IMR-90 (cell line): ENCODE results near the gene EFS. TPM values are rescaled to one million over a fixed set of nuclear protein-coding genes. Genes with fewer than 3 reads are reported as not detected.

Source experiments
- ATAC-seq: fragments of 200-7000 bp; cut with Tn5 transposase; 2 replicates; pipeline ENCODE4 v1.9.1; 2020; ENCODE audit warnings: low read depth, mild to moderate bottlenecking, moderate library complexity
- BruUV-seq: library from RNA; stranded (reverse); fragments of 400-500 nt; replicated peaks from 2 replicates; lab custom pipeline; 2021; lab: Mats Ljungman, UMichigan
- CTCF ChIA-PET: fragments of 300-600 bp; formaldehyde crosslinking; extraction: SDS; loops from one replicate; lab custom pipeline; 2021; ENCODE audit warnings: antibody characterized with exemption; lab: Yijun Ruan, JAX
- POLR2A ChIA-PET: fragments of 300-600 bp; sonication (Branson Sonifier 250); formaldehyde crosslinking; loops from one replicate; lab custom pipeline; 2022; ENCODE audit warnings: antibody characterized with exemption; ENCODE audit not compliant: unreplicated experiment; lab: Charles Lee
- DNase-seq: peaks from one replicate; pipeline ENCODE4 v3.0.0; 2013
- H2AFZ ChIP-seq: replicated peaks from 2 replicates; pipeline ENCODE3; 2013; ENCODE audit warnings: low read length, mild to moderate bottlenecking; ENCODE audit not compliant: poor library complexity
- H2AK5ac ChIP-seq: 2 replicates; pipeline ENCODE4 v1.6.1; 2013; ENCODE audit warnings: low read depth, low read length, inconsistent platforms
- H2AK9ac ChIP-seq: replicated peaks from 2 replicates; pipeline ENCODE3; 2013; ENCODE audit warnings: mild to moderate bottlenecking, low read depth, low read length, moderate library complexity; ENCODE audit not compliant: poor library complexity
- H2BK120ac ChIP-seq: 2 replicates; pipeline ENCODE4 v1.6.1; 2013; ENCODE audit warnings: low read depth, low read length, inconsistent platforms
- H2BK15ac ChIP-seq: 3 replicates; pipeline ENCODE4 v1.6.1; 2013; ENCODE audit warnings: low read depth, low read length, inconsistent platforms
- H2BK20ac ChIP-seq: 2 replicates; pipeline ENCODE4 v1.6.1; 2013; ENCODE audit warnings: low read depth, mild to moderate bottlenecking, inconsistent platforms, low read length, moderate library complexity
- H2BK5ac ChIP-seq: 2 replicates; pipeline ENCODE4 v1.6.1; 2013; ENCODE audit warnings: mild to moderate bottlenecking, low read depth, low read length, inconsistent platforms; ENCODE audit not compliant: poor library complexity, severe bottlenecking
- H3K14ac ChIP-seq: replicated peaks from 2 replicates; pipeline ENCODE4 v1.6.1; 2013; ENCODE audit warnings: low read depth, low read length, inconsistent platforms
- H3K18ac ChIP-seq: 2 replicates; pipeline ENCODE4 v1.6.1; 2013; ENCODE audit warnings: low read depth, low read length, control low read depth
- H3K23ac ChIP-seq: 2 replicates; pipeline ENCODE4 v1.6.1; 2013; ENCODE audit warnings: low read depth, low read length, inconsistent platforms
- H3K27ac ChIP-seq: 2 replicates; pipeline ENCODE4 v1.5.1; 2013; ENCODE audit warnings: mild to moderate bottlenecking, control low read depth, low read length; ENCODE audit not compliant: insufficient read depth
- H3K27me3 ChIP-seq: 2 replicates; pipeline ENCODE4 v1.6.1; 2013; ENCODE audit warnings: low read length; ENCODE audit not compliant: control insufficient read depth, insufficient read depth
- H3K36me3 ChIP-seq: 2 replicates; pipeline ENCODE4 v1.6.1; 2013; ENCODE audit warnings: low read length, mixed read lengths; ENCODE audit not compliant: control insufficient read depth, insufficient read depth
- H3K4ac ChIP-seq: 2 replicates; pipeline ENCODE4 v1.6.1; 2013; ENCODE audit warnings: low read depth, low read length, inconsistent platforms
- H3K4me1 ChIP-seq: 2 replicates; pipeline ENCODE4 v1.6.1; 2013; ENCODE audit warnings: low read length, mixed read lengths; ENCODE audit not compliant: control insufficient read depth, insufficient read depth
- H3K4me2 ChIP-seq: 2 replicates; pipeline ENCODE4 v1.6.1; 2013; ENCODE audit warnings: low read depth, mild to moderate bottlenecking, control low read depth, low read length, moderate library complexity
- H3K4me3 ChIP-seq: 2 replicates; pipeline ENCODE4 v1.5.1; 2013; ENCODE audit warnings: low read depth, mild to moderate bottlenecking, control low read depth, low read length, moderate library complexity; ENCODE audit not compliant: insufficient read depth
- H3K56ac ChIP-seq: 2 replicates; pipeline ENCODE4 v1.6.1; 2013; ENCODE audit warnings: low read length, inconsistent platforms; ENCODE audit not compliant: insufficient read depth; ENCODE audit errors: extremely low read depth
- H3K79me1 ChIP-seq, 2 experiments: 2 replicates each; pipeline ENCODE4 v1.6.1; 2013; ENCODE audit warnings: low read length in 2 of 2, inconsistent platforms in 1 of 2, low read depth in 1 of 2
- H3K9ac ChIP-seq: 2 replicates; pipeline ENCODE4 v1.6.1; 2013; ENCODE audit warnings: low read depth, low read length, control low read depth
- H3K9me1 ChIP-seq: 2 replicates; pipeline ENCODE4 v1.6.1; 2013; ENCODE audit warnings: low read length, inconsistent platforms; ENCODE audit not compliant: insufficient read depth
- H3K9me3 ChIP-seq: 2 replicates; pipeline ENCODE4 v1.6.1; 2013; ENCODE audit warnings: low read length; ENCODE audit not compliant: control insufficient read depth, insufficient read depth
- H4K20me1 ChIP-seq: 2 replicates; pipeline ENCODE4 v1.6.1; 2013; ENCODE audit warnings: low read length, inconsistent platforms; ENCODE audit not compliant: insufficient read depth
- H4K5ac ChIP-seq: 2 replicates; pipeline ENCODE4 v1.6.1; 2013; ENCODE audit warnings: mild to moderate bottlenecking, low read depth, low read length, control low read depth
- H4K8ac ChIP-seq, 2 experiments: 2 replicates each; pipeline ENCODE4 v1.6.1; 2013; ENCODE audit warnings: low read depth in 2 of 2, low read length in 2 of 2, control low read depth in 1 of 2, inconsistent platforms in 1 of 2
- H4K91ac ChIP-seq: 2 replicates; pipeline ENCODE4 v1.6.1; 2013; ENCODE audit warnings: low read depth, low read length, inconsistent platforms; ENCODE audit not compliant: insufficient read depth
- BHLHE40 ChIP-seq: fragments of 150-350 bp; IDR thresholded peaks from 2 replicates; pipeline ENCODE4 v1.6.1; 2016; ENCODE audit warnings: mild to moderate bottlenecking, low read depth, low read length
- CEBPB ChIP-seq: IDR thresholded peaks from 2 replicates; pipeline ENCODE4 v1.6.1; 2012; ENCODE audit warnings: low read depth, low read length, improper control_type of control experiment
- CHD1 ChIP-seq: IDR thresholded peaks from 2 replicates; pipeline ENCODE4 v1.6.1; 2012; ENCODE audit warnings: low read depth, low read length, improper control_type of control experiment
- FOS ChIP-seq: fragments of 150-350 bp; IDR thresholded peaks from 2 replicates; pipeline ENCODE4 v1.6.1; 2016; ENCODE audit warnings: low read depth, low read length
- MAFK ChIP-seq: IDR thresholded peaks from 2 replicates; pipeline ENCODE4 v1.6.1; 2012; ENCODE audit warnings: low read depth, low read length, improper control_type of control experiment
- MAZ ChIP-seq: IDR thresholded peaks from 2 replicates; pipeline ENCODE4 v1.6.1; 2012; ENCODE audit warnings: low read depth, mild to moderate bottlenecking, low read length, improper control_type of control experiment, moderate library complexity, borderline replicate concordance
- MXI1 ChIP-seq: IDR thresholded peaks from 2 replicates; pipeline ENCODE4 v1.6.1; 2012; ENCODE audit warnings: low read depth, mild to moderate bottlenecking, low read length, moderate library complexity, borderline replicate concordance
- NFE2L2 ChIP-seq: fragments of 150-350 bp; IDR thresholded peaks from 2 replicates; pipeline ENCODE4 v1.6.1; 2016; ENCODE audit warnings: low read depth, mild to moderate bottlenecking, low read length
- POLR2A ChIP-seq: IDR thresholded peaks from 2 replicates; pipeline ENCODE4 v1.6.1; 2012; ENCODE audit warnings: mild to moderate bottlenecking, low read depth, low read length
- RCOR1 ChIP-seq: IDR thresholded peaks from 2 replicates; pipeline ENCODE4 v1.6.1; 2012; ENCODE audit warnings: mild to moderate bottlenecking, low read length, improper control_type of control experiment; ENCODE audit not compliant: insufficient replicate concordance
- RFX5 ChIP-seq: IDR thresholded peaks from 2 replicates; pipeline ENCODE4 v1.8.0; 2012; ENCODE audit warnings: low read depth, mild to moderate bottlenecking, low read length, moderate library complexity
- WGBS, 2 experiments: methylation state at CpG; one replicate each; pipeline versions ENCODE4 v1.1.5 to v1.1.7; 2013; ENCODE audit warnings: missing lambda C conversion rate in 2 of 2; ENCODE audit not compliant: insufficient read length in 1 of 2; ENCODE audit errors: extremely low coverage in 2 of 2; 5-methylcytosine and 5-hydroxymethylcytosine counted together
- dilution Hi-C: fragments of 300-500 bp; cut with HindIII; formaldehyde crosslinking; loops from one replicate; pipeline ENCODE4 v1.14.3; 2018; ENCODE audit warnings: low sequenced_read_pairs; ENCODE audit not compliant: unreplicated experiment
- in situ Hi-C: fragments of 300-500 bp; cut with MboI; formaldehyde crosslinking; loops from 3 replicates; pipeline ENCODE4 v1.14.3; 2019; ENCODE audit warnings: low sequenced_read_pairs, inconsistent platforms, mixed read lengths
- intact Hi-C: fragments of 100-400 bp; cut with micrococcal nuclease; formaldehyde crosslinking; loops from 2 replicates; pipeline ENCODE4 v1.10.0; 2022
- polyA plus RNA-seq, 3 experiments: library from polyadenylated mRNA; depleted of rRNA; stranded (reverse); fragments of >200 nt; gene quantifications; 2 replicates each; pipeline ENCODE4 v1.2.3, GENCODE V29; 2012; ENCODE audit warnings: low replicate concordance in 1 of 3
- total RNA-seq: library from RNA; depleted of rRNA; stranded (reverse); fragments of >200 nt; gene quantifications from 2 replicates; pipeline ENCODE4 v1.2.3, GENCODE V29; 2012
- TF ChIP-seq, protein P1 (sequence below): conservative IDR thresholded peaks from 2 replicates; pipeline ENCODE4 v1.5.1; 2012; ENCODE audit warnings: mild to moderate bottlenecking, low read depth, low read length, improper control_type of control experiment

Gene EFS
- total and polyA plus RNA-seq, 2 of the 4 experiments (the other 2 are of a cell fraction), result 2.2 to 11.6 TPM

- Histone ChIP-seq H3K4me3 (no peak overlapping the region), H3K4ac (no peak overlapping the region), H2BK5ac (no peak overlapping the region), H3K23ac (no peak overlapping the region), H2AFZ (no peak overlapping the region), H3K79me1 (no peaks in the 10 kb centered on the region), H3K36me3 (no peaks in the 10 kb centered on the region), H2BK20ac (no peak overlapping the region), H2AK5ac (no peak overlapping the region), H4K20me1 (no peaks in the 10 kb centered on the region), H3K14ac (no peak overlapping the region), H2BK15ac (no peak overlapping the region), H4K91ac (no peak overlapping the region), H3K18ac (no peak overlapping the region), H3K4me2 (no peak overlapping the region), H4K8ac (no peak overlapping the region), H3K9ac (no peak overlapping the region), H2AK9ac (no peak overlapping the region), H3K27me3 (peaks cover 59% of the 10 kb centered on the region), H3K9me3 (no peaks in the 10 kb centered on the region), H3K4me1 (no peaks in the 10 kb centered on the region), H3K56ac (no peak overlapping the region), H3K9me1 (peaks cover 2% of the 10 kb centered on the region; the same call in 1 of the 2 replicates), H3K27ac (no peak overlapping the region), H2BK120ac (no peak overlapping the region), H4K5ac (no peak overlapping the region)
- no peak for DNase-seq
- no TSS peak for BruUV-seq
- dilution Hi-C loops, result no loop called here
- 27% methylated on average over 3 of the region's 4 CpGs; no CpG with 5 or more reads in 1 of the 2 experiments for WGBS, 2 experiments
- intact Hi-C loops, result no loop called here
- ATAC-seq, result no peak
- in situ Hi-C loops, result no loop called here
- ChIA-PET POLR2A (no interaction called here), CTCF (no interaction called here)
- TF ChIP-seq NFE2L2, result no peak
- TF ChIP-seq POLR2A, result no peak
- no peak for TF ChIP-seq RFX5
- TF ChIP-seq, protein P1, sequence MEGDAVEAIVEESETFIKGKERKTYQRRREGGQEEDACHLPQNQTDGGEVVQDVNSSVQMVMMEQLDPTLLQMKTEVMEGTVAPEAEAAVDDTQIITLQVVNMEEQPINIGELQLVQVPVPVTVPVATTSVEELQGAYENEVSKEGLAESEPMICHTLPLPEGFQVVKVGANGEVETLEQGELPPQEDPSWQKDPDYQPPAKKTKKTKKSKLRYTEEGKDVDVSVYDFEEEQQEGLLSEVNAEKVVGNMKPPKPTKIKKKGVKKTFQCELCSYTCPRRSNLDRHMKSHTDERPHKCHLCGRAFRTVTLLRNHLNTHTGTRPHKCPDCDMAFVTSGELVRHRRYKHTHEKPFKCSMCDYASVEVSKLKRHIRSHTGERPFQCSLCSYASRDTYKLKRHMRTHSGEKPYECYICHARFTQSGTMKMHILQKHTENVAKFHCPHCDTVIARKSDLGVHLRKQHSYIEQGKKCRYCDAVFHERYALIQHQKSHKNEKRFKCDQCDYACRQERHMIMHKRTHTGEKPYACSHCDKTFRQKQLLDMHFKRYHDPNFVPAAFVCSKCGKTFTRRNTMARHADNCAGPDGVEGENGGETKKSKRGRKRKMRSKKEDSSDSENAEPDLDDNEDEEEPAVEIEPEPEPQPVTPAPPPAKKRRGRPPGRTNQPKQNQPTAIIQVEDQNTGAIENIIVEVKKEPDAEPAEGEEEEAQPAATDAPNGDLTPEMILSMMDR, result no peak
- TF ChIP-seq MAFK, result no peak
- TF ChIP-seq MXI1, result no peak
- TF ChIP-seq MAZ, result no peak
- no peak for TF ChIP-seq FOS
- TF ChIP-seq BHLHE40, result no peak
- TF ChIP-seq RCOR1, result no peak
- no peak for TF ChIP-seq CEBPB
- TF ChIP-seq CHD1, result no peak
These were observed 41.3 kb upstream of the EFS start for GRCh38 chr14:23406244-23406643.
